HL-60 (cell line): ENCODE results near the gene CCDC54.

Experiments
- DNase-seq, 2 experiments: peaks; one replicate each; pipeline ENCODE4 v3.0.0-alpha.2; 2010 to 2020; ENCODE audit warnings: low read depth in 1 of 2, low spot score in 1 of 2
- H3K27ac ChIP-seq: fragments of 250-450 bp; sonication (Bioruptor Pico); replicated peaks from 2 replicates; pipeline ENCODE4 v1.5.1; 2020; ENCODE audit warnings: mild to moderate bottlenecking, moderate library complexity
- H3K27me3 ChIP-seq: fragments of 250-450 bp; sonication (Bioruptor Pico); 2 replicates; pipeline ENCODE4 v1.5.1; 2021; ENCODE audit warnings: mild to moderate bottlenecking, moderate library complexity; ENCODE audit not compliant: insufficient read depth, poor library complexity, severe bottlenecking
- H3K4me3 ChIP-seq: replicated peaks from 2 replicates; pipeline ENCODE4 v1.5.1; 2011; ENCODE audit warnings: mild to moderate bottlenecking, control low read depth, low read length; ENCODE audit not compliant: insufficient read depth
- CTCF ChIP-seq: IDR thresholded peaks from one replicate; pipeline ENCODE4 v1.5.1; 2011; ENCODE audit warnings: low read length, control low read depth, inconsistent platforms; ENCODE audit not compliant: insufficient read depth
- GABPA ChIP-seq: IDR thresholded peaks from 2 replicates; pipeline ENCODE4 v1.6.1; 2012; ENCODE audit warnings: low read depth
- POLR2AphosphoS5 ChIP-seq: IDR thresholded peaks from 2 replicates; pipeline ENCODE4 v1.6.1; 2012; ENCODE audit warnings: low read depth
- REST ChIP-seq: IDR thresholded peaks from 2 replicates; pipeline ENCODE4 v1.6.1; 2012; ENCODE audit warnings: low read depth; ENCODE audit not compliant: insufficient replicate concordance
- SPI1 ChIP-seq: IDR thresholded peaks from 2 replicates; pipeline ENCODE4 v1.6.1; 2012; ENCODE audit warnings: low read depth, mild to moderate bottlenecking, borderline replicate concordance

CCDC54 gene

GRCh38 chr3:107361633-107362032, 15.6 kb upstream of the CCDC54 start:
- H3K27me3 ChIP-seq, result no peaks in the 10 kb centered on the region
- no peak overlapping the region for H3K27ac ChIP-seq
- DNase-seq, result no peak
- no peak overlapping the region for H3K4me3 ChIP-seq
- TF ChIP-seq CTCF (no peak), REST (no peak), POLR2AphosphoS5 (no peak), GABPA (no peak), SPI1 (no peak)

- no peak overlapping the region for H3K27ac ChIP-seq
- no peak for DNase-seq
- no peak for TF ChIP-seq REST
- no peak for TF ChIP-seq CTCF
- TF ChIP-seq GABPA, result no peak
- no peak for TF ChIP-seq POLR2AphosphoS5
- no peak for TF ChIP-seq SPI1
- no peaks in the 10 kb centered on the region for H3K27me3 ChIP-seq
- no peak overlapping the region for H3K4me3 ChIP-seq
Observed at GRCh38 chr3:107365051-107365450, 12.2 kb upstream of the CCDC54 start.

GRCh38 chr3:107366766-107367165, 10.5 kb upstream of the CCDC54 start:
- Histone ChIP-seq H3K27me3 (no peaks in the 10 kb centered on the region), H3K27ac (no peak overlapping the region), H3K4me3 (no peak overlapping the region)
- TF ChIP-seq SPI1 (no peak), REST (no peak), CTCF (no peak), GABPA (no peak), POLR2AphosphoS5 (no peak)
- DNase-seq, result no peak
